Activated naive CD8-positive, alpha-beta T cell treated with anti-CD3 and anti-CD28 coated beads, Interleukin-2, amount 50 U/mL, for 24 hours (primary cell): ENCODE measurements around the gene NCAM2.
A peak's percentile ranks its signal among the peaks of the same experiment; 100 is the strongest.

ENCODE experiments used
- ATAC-seq: fragments of 150-1000 bp; cut with Tn5 transposase; one replicate; pipeline ENCODE4 v1.10.0; 2021
- DNase-seq: peaks from one replicate; pipeline ENCODE4 v3.0.0; 2021
- H3K27ac Mint-ChIP-seq: one replicate; pipeline ENCODE4 v1.8.0; 2021; ENCODE audit warnings: mild to moderate bottlenecking, mixed read lengths
- H3K27me3 Mint-ChIP-seq: one replicate; pipeline ENCODE4 v1.8.0; 2021; ENCODE audit warnings: mixed read lengths
- H3K36me3 Mint-ChIP-seq: one replicate; pipeline ENCODE4 v1.8.0; 2021; ENCODE audit warnings: low read depth, mixed read lengths
- H3K4me1 Mint-ChIP-seq: one replicate; pipeline ENCODE4 v1.8.0; 2021; ENCODE audit warnings: mixed read lengths
- H3K4me3 Mint-ChIP-seq: one replicate; pipeline ENCODE4 v1.8.0; 2021; ENCODE audit warnings: mild to moderate bottlenecking, moderate library complexity, mixed read lengths
- H3K9me3 Mint-ChIP-seq: one replicate; pipeline ENCODE4 v1.8.0; 2021; ENCODE audit warnings: mixed read lengths

NCAM2 gene

DNA sequence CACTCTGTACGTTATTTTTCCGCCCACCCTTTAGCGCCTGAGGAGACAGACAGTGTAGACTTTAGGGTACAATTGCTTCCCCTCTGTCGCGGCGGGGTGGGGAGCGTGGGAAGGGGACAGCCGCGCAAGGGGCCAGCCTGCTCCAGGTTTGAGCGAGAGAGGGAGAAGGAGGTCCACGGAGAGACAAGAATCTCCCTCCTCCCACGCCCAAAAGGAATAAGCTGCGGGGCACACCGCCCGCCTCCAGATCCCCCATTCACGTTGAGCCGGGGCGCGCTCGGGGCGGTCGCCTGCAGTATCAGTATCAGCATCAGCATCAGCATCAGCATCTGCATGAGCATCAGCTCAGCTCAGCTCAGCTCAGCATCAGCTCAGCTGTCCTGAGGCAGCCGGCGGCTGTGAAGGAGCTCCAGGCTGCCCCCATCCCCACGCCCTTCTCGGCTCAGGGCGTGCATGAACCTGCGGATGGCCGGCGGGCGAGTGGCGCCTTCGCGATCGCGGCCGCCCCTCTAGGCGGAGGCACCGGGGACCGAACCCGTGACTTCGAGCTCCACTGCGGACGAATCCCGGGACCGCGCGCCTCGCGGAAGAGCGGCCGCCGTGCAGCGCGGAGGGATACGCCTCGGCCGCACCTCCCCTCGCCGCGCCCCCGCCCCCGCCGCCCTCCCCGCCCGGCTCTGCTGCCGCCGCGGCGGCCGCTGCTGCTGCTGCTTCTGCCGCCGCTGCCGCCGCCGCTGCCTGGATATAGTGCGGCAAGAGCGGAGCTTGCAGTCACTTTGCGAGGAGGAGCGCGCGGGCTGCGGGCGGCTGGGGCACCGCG, at the start of gene NCAM2:
Gene NCAM2, plus strand, starts transcription at position 774 of the 820 bp plus-strand sequence.
- no peaks in the 10 kb centered on the region for H3K36me3 Mint-ChIP-seq
- peaks cover 8% of the 10 kb centered on the region for H3K4me1 Mint-ChIP-seq
- DNase-seq: peak; percentile 53
- H3K9me3 Mint-ChIP-seq: no peaks in the 10 kb centered on the region
- H3K4me3 Mint-ChIP-seq: peak within 1 kb of the TSS; percentile 42
- peaks cover 37% of the 10 kb centered on the region for H3K27me3 Mint-ChIP-seq
- ATAC-seq: peak; percentile 75
- no peak within 1 kb of the TSS for H3K27ac Mint-ChIP-seq

DNA sequence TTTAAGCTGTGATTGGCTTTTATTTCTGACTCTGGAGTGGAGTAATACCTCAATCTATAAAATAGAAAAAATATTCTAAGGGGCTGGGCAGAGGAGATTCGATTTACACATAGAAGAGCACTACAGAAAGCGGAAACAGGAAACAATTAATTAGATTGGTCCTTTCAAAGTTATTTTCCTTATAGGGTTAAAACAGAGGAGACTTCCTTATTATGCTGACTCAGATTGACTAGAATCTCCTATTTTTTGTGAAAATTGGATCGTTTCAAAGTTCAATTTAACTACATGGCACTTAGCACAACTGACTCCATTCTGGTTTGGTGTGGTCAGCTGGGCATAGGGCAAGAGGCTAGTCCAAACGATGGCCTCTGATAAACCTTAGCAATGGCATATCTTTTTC, 48.3 kb upstream of the NCAM2 start:
- no peak for ATAC-seq
- Mint-ChIP-seq H3K9me3 (peaks cover 5% of the 10 kb centered on the region), H3K4me1 (no peaks in the 10 kb centered on the region), H3K27me3 (no peaks in the 10 kb centered on the region), H3K36me3 (no peaks in the 10 kb centered on the region), H3K4me3 (no peak overlapping the region), H3K27ac (no peak overlapping the region)
- no peak for DNase-seq

DNA sequence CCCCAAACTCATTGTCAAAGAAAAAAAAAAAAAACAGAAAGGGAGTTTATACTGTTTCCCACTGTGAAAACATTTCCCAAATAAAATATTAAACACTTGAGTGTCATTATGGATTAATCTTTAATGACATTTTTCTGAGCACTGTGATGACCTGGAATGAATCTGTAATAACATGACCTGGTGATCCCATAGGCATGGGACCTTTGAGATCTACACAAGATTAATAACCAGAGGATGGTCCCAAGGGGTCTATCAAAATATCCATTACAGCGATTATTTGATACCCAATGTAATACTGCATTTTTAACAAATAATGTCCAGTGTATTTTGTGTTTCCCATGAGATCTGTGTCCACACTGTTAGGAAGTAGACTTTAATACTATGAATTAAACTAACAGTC, 32.4 kb upstream of the NCAM2 start:
- H3K4me3 Mint-ChIP-seq: no peak overlapping the region
- no peaks in the 10 kb centered on the region for H3K27me3 Mint-ChIP-seq
- H3K36me3 Mint-ChIP-seq: no peaks in the 10 kb centered on the region
- DNase-seq (no peak), ATAC-seq (no peak)
- H3K27ac Mint-ChIP-seq: no peak overlapping the region
- H3K4me1 Mint-ChIP-seq: no peaks in the 10 kb centered on the region
- no peaks in the 10 kb centered on the region for H3K9me3 Mint-ChIP-seq

DNA sequence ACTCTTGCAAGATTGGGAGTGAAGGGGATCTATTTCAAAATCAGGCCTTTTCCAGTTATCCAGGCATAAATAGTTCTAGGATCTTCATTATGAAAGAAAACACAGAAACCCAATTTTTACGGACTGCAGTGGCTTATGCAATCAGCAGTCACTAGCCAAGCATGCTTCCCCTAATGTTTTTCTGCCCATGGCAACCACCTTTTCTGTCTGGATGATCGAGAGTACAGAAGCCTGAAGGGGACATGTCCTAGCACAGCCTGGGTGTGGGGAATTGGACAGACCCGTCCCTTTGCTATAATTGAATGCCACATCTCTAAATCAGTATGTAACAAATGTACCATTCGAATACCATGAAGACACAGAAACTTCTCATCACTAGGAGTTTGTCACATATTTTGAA, 29.8 kb upstream of the NCAM2 start:
- H3K4me1 Mint-ChIP-seq: no peaks in the 10 kb centered on the region
- DNase-seq (no peak), ATAC-seq (no peak)
- no peak overlapping the region for H3K27ac Mint-ChIP-seq
- H3K27me3 Mint-ChIP-seq: no peaks in the 10 kb centered on the region
- H3K9me3 Mint-ChIP-seq: no peaks in the 10 kb centered on the region
- no peaks in the 10 kb centered on the region for H3K36me3 Mint-ChIP-seq
- H3K4me3 Mint-ChIP-seq: no peak overlapping the region

DNA sequence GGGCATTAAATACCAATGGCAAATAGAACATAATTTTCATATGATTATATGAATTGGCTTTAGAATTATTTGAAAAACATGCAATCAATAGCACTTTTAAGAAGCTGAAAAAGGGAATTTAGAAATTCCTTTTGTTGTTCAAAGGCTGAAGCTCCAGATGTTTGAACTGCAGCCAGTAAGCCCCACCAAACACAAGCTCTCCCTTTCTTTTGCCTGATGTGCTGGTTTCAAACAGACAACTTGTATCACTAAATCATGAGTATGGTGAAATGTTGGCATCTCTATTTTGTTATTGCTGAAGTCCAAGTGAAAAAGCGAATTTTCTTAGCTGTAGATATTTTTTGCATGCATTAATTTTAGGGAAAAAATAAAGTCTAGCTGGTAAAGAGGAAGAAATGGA, 27.5 kb upstream of the NCAM2 start:
- Mint-ChIP-seq H3K27me3 (no peaks in the 10 kb centered on the region), H3K36me3 (no peaks in the 10 kb centered on the region), H3K9me3 (no peaks in the 10 kb centered on the region), H3K4me3 (no peak overlapping the region), H3K4me1 (no peaks in the 10 kb centered on the region), H3K27ac (no peak overlapping the region)
- DNase-seq (no peak), ATAC-seq (no peak)

DNA sequence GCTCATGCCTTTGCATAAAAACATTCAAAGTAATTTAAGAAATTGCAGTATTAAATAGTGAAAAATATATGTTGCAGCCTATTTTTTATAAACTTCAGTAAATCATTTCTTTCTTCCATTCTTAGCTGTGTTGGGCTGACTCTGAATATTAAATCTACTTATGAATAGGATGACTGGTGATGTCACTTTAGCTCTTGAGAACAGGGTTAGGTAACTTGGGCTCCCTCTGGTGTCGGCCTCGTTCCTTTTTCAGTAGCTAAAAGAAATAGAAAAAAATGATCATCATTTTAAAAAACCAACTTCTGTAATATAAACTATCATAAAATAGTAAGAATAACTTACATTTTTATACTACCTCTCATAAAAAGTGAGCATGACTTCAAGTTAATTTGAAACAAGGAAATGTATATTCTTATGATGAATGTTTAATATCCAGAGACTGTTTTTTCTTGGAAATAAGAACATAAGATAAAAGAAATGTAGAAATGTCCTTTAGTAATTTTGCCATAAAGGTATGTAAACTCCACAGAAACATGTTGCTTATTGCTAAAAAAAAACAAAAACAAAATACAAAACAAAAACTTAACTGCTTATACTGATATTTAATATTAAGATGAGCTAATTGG, 26.8 kb upstream of the NCAM2 start:
- Mint-ChIP-seq H3K36me3 (no peaks in the 10 kb centered on the region), H3K4me3 (no peak overlapping the region), H3K4me1 (no peaks in the 10 kb centered on the region), H3K9me3 (no peaks in the 10 kb centered on the region), H3K27ac (no peak overlapping the region), H3K27me3 (no peaks in the 10 kb centered on the region)
- DNase-seq (peak; percentile 12), ATAC-seq (no peak)

DNA sequence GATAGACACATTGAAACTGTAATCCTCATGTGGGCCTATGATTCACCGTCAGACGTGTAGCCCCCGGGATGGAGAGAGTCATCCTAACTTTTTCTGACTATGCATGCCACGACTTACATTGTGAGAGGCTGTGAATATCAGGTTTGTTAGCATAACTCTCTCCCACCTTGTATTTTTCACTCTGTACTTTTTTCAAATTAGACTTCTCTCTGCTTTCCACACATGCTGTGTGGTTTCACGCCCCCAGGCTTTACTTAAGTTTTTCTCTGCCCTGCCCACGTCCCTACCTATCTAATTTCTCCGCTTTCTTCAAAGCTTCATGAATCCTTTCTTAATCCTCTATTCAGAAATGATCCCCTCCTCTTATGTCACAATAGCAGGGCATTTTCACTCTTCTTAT, 3.4 kb upstream of the NCAM2 start:
- DNase-seq: no peak
- no peaks in the 10 kb centered on the region for H3K36me3 Mint-ChIP-seq
- no peaks in the 10 kb centered on the region for H3K9me3 Mint-ChIP-seq
- peaks cover 8% of the 10 kb centered on the region for H3K4me1 Mint-ChIP-seq
- peaks cover 27% of the 10 kb centered on the region for H3K27me3 Mint-ChIP-seq
- no peak overlapping the region for H3K27ac Mint-ChIP-seq
- H3K4me3 Mint-ChIP-seq: no peak overlapping the region
- ATAC-seq: no peak

DNA sequence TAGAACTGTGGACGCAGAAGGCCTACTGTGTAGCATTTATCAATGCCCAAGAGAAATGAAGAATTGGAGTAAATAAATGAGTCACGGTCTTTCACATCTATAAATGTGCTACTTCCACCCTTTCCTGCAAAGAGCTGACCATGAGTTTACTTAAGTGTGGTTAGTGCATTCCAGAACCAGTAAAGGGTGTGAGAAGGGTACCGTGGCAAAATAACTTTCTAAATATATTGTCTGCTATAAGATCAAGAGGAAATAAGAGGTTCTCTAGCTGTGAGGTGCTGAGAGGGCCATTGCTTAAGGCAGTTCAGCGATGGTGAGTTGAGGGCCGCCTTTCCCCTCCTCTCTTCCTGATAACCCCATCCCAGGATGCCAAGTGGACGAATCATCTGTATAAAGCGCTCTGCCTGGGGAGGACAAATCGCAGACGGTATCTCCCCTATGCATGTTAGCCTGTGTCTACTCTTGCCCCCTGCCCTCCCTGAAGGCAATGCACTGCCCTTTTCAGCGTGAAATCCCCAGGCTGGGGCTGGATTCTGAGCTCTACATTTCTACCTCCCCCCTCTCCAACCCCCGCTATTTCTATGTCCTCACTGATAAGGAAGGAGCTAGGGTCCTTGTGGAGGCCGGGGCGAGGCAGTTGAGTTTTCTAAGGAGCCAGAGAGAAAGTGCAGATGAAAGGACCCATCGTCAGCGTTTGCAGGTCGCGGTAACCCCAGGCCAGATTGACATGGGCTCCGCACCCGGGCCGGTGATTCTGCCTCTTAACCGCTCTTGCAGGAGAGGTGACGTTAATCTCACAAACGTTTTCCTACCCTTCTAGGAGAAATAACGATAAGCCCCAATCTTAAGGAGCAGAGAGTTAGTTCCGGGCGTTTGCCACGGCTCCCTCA, 1.5 kb upstream of the NCAM2 start:
- Mint-ChIP-seq H3K9me3 (no peaks in the 10 kb centered on the region), H3K36me3 (no peaks in the 10 kb centered on the region), H3K27me3 (peaks cover 37% of the 10 kb centered on the region), H3K4me1 (peaks cover 8% of the 10 kb centered on the region), H3K27ac (no peak overlapping the region), H3K4me3 (no peak overlapping the region)
- DNase-seq: no peak
- ATAC-seq: no peak

DNA sequence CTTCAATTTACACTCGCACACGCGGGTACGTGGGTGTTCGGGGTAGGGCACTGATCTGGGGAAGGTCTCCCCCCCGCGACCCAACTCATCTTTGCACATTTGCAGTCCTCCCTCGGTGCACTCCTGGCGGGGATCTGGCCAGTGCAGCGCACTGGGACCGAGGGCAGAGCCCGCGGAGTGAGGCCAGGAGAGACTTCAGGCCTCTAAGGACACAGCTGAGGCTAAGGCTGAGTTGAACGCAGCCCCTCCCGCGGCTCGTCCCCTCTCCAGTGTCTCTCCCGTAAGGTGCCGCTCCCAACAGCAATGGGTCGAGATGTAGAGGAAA, 936 bp upstream of the NCAM2 start:
- Mint-ChIP-seq H3K4me1 (peaks cover 8% of the 10 kb centered on the region), H3K36me3 (no peaks in the 10 kb centered on the region), H3K9me3 (no peaks in the 10 kb centered on the region), H3K27me3 (peaks cover 37% of the 10 kb centered on the region), H3K4me3 (no peak overlapping the region), H3K27ac (no peak overlapping the region)
- DNase-seq: no peak
- no peak for ATAC-seq

DNA sequence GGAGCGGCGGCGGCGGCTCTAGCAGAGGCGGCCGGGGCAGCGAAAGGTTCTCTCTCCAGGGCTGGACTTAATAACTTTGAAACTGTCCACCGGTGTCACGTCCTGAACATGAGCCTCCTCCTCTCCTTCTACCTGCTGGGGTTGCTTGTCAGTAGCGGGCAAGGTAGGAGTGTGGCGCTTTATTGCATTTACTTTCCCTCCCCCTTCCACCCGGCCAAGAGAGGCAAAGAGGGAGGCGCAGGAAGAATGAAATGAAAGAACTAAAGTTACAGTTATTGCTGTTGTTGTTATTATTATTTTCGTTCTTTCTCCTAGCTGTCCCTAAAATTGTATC, 214 bp downstream of the NCAM2 start:
- Mint-ChIP-seq H3K27me3 (peaks cover 37% of the 10 kb centered on the region), H3K9me3 (no peaks in the 10 kb centered on the region), H3K36me3 (no peaks in the 10 kb centered on the region), H3K27ac (no peak overlapping the region), H3K4me3 (peak overlapping the region; percentile 42), H3K4me1 (peaks cover 8% of the 10 kb centered on the region)
- DNase-seq (no peak), ATAC-seq (peak; percentile 12)

DNA sequence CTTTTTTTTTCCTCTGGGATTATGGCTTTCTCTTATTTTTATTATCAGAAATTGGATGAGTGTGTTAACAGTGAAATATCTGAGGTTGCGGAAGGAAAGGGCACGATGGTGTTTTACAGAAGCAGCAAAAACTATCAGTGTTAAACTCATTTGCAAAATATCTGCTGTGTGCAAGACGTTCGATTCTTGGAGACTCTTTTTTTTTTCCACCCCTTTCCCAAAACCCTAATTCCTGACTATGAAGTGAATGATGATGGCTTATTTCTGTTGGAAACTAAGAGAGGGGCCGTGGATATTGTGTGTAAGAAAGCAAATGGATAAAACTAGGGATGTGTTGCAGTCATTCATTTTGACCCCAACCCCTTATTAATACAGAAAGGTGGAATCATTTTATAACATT, 677 bp downstream of the NCAM2 start:
- H3K27me3 Mint-ChIP-seq: peaks cover 37% of the 10 kb centered on the region
- H3K4me3 Mint-ChIP-seq: peak overlapping the region; percentile 42
- H3K9me3 Mint-ChIP-seq: no peaks in the 10 kb centered on the region
- no peak overlapping the region for H3K27ac Mint-ChIP-seq
- DNase-seq (no peak), ATAC-seq (no peak)
- H3K36me3 Mint-ChIP-seq: no peaks in the 10 kb centered on the region
- H3K4me1 Mint-ChIP-seq: peaks cover 8% of the 10 kb centered on the region

DNA sequence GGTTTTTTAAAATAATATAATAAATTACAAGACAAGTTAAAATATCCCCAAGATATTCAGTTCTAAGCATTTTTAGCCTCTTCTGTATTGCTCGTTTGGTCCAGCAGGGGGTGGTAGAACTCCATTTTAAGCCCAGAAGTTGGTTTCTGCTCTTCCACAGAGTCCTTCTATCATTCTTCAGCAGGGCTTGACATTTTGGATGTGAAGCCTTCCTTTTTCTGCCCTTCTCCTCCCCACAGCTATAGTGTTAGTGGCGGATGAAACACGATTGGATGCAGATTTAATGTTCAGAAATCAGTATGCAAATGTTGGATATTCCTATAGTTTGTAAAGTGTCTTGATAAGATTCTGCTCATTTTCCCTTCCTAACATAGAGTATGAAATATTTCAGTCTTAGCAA, 1.4 kb downstream of the NCAM2 start:
- Mint-ChIP-seq H3K27me3 (peaks cover 37% of the 10 kb centered on the region), H3K4me3 (no peak overlapping the region), H3K27ac (no peak overlapping the region), H3K9me3 (no peaks in the 10 kb centered on the region), H3K36me3 (no peaks in the 10 kb centered on the region), H3K4me1 (peaks cover 8% of the 10 kb centered on the region)
- DNase-seq (peak; percentile 13), ATAC-seq (no peak)

DNA sequence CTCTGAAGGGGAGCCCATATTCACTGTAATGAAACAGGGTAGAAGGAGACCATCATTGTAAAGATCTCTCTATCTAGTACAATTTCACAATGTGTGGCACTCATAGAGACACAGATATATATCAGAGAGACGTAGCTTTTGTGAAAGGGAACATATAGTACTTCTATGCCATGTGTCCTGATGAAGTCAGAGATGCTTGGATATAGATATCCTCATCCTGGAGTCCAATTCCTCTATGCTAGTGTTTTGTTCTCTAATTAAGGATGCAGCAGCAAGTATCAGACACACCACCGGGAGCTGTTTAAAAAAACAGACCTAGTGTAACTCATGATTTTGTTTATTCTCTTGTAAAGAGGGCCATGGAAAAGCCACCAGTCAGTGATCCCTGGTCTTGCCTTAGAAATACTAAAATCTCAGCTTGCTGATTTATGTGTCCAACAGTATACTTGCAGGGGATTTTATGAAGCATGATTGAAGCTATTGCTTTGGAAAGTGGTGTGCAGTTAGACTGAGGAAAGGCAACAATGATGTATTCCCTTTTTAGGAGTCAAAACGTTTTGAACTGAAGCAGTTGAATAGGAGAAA, 2.5 kb downstream of the NCAM2 start:
- Mint-ChIP-seq H3K27me3 (peaks cover 37% of the 10 kb centered on the region), H3K36me3 (no peaks in the 10 kb centered on the region)

DNA sequence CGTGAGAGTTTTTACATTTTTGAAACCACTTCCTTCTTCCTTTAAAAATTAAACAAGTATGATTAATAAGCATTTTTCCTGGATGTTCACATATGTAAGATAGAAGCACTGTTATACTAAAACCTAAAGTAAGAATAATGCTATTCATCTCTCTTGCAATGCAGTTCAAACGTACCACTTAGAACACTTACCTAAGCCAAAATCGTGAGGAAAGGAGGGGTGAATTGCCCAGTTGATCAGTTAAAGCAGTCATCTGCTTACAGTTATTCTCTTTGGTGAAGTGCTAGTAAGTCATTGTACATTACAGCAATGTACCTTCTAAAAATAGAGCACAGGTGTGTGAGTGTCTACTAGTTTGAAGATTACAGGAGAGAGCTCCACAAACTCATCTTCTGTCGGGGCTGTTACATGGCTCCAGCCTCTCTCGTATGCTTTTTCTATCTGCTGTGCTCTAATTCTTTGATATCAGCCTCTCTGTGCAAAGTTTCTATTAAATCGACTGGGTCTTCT, 3.4 kb downstream of the NCAM2 start:
- H3K27me3 Mint-ChIP-seq: peaks cover 31% of the 10 kb centered on the region
- H3K4me3 Mint-ChIP-seq: no peak overlapping the region
- H3K27ac Mint-ChIP-seq: no peak overlapping the region
- H3K9me3 Mint-ChIP-seq: no peaks in the 10 kb centered on the region
- peaks cover 8% of the 10 kb centered on the region for H3K4me1 Mint-ChIP-seq
- no peaks in the 10 kb centered on the region for H3K36me3 Mint-ChIP-seq
- ATAC-seq: no peak
- DNase-seq: no peak

More for the DNA sequence above, 2.5 kb downstream of the NCAM2 start:
- DNase-seq (no peak), ATAC-seq (no peak)
- H3K4me1 Mint-ChIP-seq: peaks cover 8% of the 10 kb centered on the region
- H3K9me3 Mint-ChIP-seq: no peaks in the 10 kb centered on the region
- H3K27ac Mint-ChIP-seq: no peak overlapping the region
- no peak overlapping the region for H3K4me3 Mint-ChIP-seq
